A549 (cell line): ENCODE results near the gene GCAT.

ENCODE experiments used
- CTCF ChIP-seq: fragments of >200 bp; sonication (Bioruptor Twin); formaldehyde crosslinking; IDR thresholded peaks from 3 replicates; pipeline ENCODE4 v1.5.1; 2016
- EHF ChIP-seq: fragments of 250-450 bp; sonication (Bioruptor Pico); IDR thresholded peaks from 2 replicates; pipeline ENCODE4 v1.5.0; 2020; ENCODE audit warnings: mild to moderate bottlenecking
- FOSL2 ChIP-seq, 2 experiments: fragments of 450-650 bp in 1 of 2; fragments of >200 bp in 1 of 2; sonication (Bioruptor Twin) in 1 of 2; formaldehyde crosslinking; IDR thresholded peaks; 2 replicates each; pipeline versions ENCODE4 v1.5.0 to v1.6.1; 2016 to 2020; ENCODE audit warnings: mild to moderate bottlenecking in 1 of 2, moderate library complexity in 1 of 2
- MAFK ChIP-seq: fragments of 450-650 bp; IDR thresholded peaks from 2 replicates; pipeline ENCODE4 v1.6.1; 2014; ENCODE audit not compliant: partially characterized antibody
- MAZ ChIP-seq: fragments of 150-350 bp; IDR thresholded peaks from 2 replicates; pipeline ENCODE4 v1.6.1; 2014; ENCODE audit warnings: antibody characterized with exemption, low read depth, low read length, borderline replicate concordance
- POLR2A ChIP-seq: IDR thresholded peaks from 2 replicates; pipeline ENCODE4 v1.6.1; 2012; ENCODE audit warnings: mild to moderate bottlenecking, low read length
- POLR2AphosphoS2 ChIP-seq: conservative IDR thresholded peaks from 2 replicates; pipeline ENCODE4 v1.6.1; 2012; ENCODE audit warnings: low read length, improper control_type of control experiment, inconsistent platforms
- RAD21 ChIP-seq, 2 experiments: fragments of >200 bp in 1 of 2; sonication (Bioruptor Twin) in 1 of 2; formaldehyde crosslinking in 1 of 2; IDR thresholded peaks in 1 of 2; conservative IDR thresholded peaks in 1 of 2; 2 replicates in 1 of 2; 3 replicates in 1 of 2; pipeline ENCODE4 v1.6.1; 2012 to 2018; ENCODE audit warnings: inconsistent platforms in 1 of 2
- TF ChIP-seq, protein P1 (sequence below): fragments of 150-350 bp; IDR thresholded peaks from 2 replicates; pipeline ENCODE4 v1.6.1; 2014; ENCODE audit warnings: low read depth, mild to moderate bottlenecking, low read length
- TF ChIP-seq, protein P2 (sequence below): fragments of 200-600 bp; sonication (generic); IDR thresholded peaks from 2 replicates; pipeline ENCODE4 v1.6.1; 2016; ENCODE audit warnings: antibody characterized with exemption, mild to moderate bottlenecking, moderate library complexity
- TF ChIP-seq, protein P3 (sequence below): IDR thresholded peaks from 2 replicates; pipeline ENCODE4 v1.6.1; 2012
- TF ChIP-seq, protein P4 (sequence below): fragments of 250-450 bp; sonication (Bioruptor Pico); IDR thresholded peaks from 2 replicates; pipeline ENCODE4 v1.5.0; 2021; ENCODE audit warnings: mild to moderate bottlenecking, moderate library complexity, borderline replicate concordance

- TF ChIP-seq, protein P1, sequence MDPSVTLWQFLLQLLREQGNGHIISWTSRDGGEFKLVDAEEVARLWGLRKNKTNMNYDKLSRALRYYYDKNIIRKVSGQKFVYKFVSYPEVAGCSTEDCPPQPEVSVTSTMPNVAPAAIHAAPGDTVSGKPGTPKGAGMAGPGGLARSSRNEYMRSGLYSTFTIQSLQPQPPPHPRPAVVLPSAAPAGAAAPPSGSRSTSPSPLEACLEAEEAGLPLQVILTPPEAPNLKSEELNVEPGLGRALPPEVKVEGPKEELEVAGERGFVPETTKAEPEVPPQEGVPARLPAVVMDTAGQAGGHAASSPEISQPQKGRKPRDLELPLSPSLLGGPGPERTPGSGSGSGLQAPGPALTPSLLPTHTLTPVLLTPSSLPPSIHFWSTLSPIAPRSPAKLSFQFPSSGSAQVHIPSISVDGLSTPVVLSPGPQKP = no peak
- no peak for TF ChIP-seq CTCF
- TF ChIP-seq, protein P2, sequence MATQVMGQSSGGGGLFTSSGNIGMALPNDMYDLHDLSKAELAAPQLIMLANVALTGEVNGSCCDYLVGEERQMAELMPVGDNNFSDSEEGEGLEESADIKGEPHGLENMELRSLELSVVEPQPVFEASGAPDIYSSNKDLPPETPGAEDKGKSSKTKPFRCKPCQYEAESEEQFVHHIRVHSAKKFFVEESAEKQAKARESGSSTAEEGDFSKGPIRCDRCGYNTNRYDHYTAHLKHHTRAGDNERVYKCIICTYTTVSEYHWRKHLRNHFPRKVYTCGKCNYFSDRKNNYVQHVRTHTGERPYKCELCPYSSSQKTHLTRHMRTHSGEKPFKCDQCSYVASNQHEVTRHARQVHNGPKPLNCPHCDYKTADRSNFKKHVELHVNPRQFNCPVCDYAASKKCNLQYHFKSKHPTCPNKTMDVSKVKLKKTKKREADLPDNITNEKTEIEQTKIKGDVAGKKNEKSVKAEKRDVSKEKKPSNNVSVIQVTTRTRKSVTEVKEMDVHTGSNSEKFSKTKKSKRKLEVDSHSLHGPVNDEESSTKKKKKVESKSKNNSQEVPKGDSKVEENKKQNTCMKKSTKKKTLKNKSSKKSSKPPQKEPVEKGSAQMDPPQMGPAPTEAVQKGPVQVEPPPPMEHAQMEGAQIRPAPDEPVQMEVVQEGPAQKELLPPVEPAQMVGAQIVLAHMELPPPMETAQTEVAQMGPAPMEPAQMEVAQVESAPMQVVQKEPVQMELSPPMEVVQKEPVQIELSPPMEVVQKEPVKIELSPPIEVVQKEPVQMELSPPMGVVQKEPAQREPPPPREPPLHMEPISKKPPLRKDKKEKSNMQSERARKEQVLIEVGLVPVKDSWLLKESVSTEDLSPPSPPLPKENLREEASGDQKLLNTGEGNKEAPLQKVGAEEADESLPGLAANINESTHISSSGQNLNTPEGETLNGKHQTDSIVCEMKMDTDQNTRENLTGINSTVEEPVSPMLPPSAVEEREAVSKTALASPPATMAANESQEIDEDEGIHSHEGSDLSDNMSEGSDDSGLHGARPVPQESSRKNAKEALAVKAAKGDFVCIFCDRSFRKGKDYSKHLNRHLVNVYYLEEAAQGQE = no peak
- no peak for TF ChIP-seq MAZ
- TF ChIP-seq, protein P3, sequence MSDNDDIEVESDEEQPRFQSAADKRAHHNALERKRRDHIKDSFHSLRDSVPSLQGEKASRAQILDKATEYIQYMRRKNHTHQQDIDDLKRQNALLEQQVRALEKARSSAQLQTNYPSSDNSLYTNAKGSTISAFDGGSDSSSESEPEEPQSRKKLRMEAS = no peak
- no peak for TF ChIP-seq RAD21 (conservative IDR thresholded peaks at IDR 0.05 in 1 of 2, IDR thresholded peaks at IDR 0.05 in 1 of 2)
- TF ChIP-seq EHF (CRISPR knock-in tag) = no peak
- TF ChIP-seq, protein P4, sequence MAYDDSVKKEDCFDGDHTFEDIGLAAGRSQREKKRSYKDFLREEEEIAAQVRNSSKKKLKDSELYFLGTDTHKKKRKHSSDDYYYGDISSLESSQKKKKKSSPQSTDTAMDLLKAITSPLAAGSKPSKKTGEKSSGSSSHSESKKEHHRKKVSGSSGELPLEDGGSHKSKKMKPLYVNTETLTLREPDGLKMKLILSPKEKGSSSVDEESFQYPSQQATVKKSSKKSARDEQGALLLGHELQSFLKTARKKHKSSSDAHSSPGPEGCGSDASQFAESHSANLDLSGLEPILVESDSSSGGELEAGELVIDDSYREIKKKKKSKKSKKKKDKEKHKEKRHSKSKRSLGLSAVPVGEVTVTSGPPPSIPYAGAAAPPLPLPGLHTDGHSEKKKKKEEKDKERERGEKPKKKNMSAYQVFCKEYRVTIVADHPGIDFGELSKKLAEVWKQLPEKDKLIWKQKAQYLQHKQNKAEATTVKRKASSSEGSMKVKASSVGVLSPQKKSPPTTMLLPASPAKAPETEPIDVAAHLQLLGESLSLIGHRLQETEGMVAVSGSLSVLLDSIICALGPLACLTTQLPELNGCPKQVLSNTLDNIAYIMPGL (CRISPR knock-in tag) = no peak
- TF ChIP-seq POLR2AphosphoS2 = no peak
- no peak for TF ChIP-seq POLR2A
- TF ChIP-seq MAFK = no peak
- no peak for TF ChIP-seq FOSL2 (IDR thresholded peaks at IDR 0.05)
- TF ChIP-seq FOSL2 (CRISPR knock-in tag; IDR thresholded peaks at IDR 0.05) = no peak
Measured at GRCh38 chr22:37797874-37798500, 9.7 kb upstream of the GCAT start.
